SH-SY5Y (cell line): ENCODE data around the gene SELENOS.

Experiments used
- GATA2 ChIP-seq: IDR thresholded peaks from 2 replicates; pipeline ENCODE4 v1.6.1; 2011; ENCODE audit warnings: mild to moderate bottlenecking, low read depth, low read length
- GATA3 ChIP-seq: IDR thresholded peaks from 2 replicates; pipeline ENCODE4 v1.6.1; 2011; ENCODE audit warnings: low read depth, mild to moderate bottlenecking, low read length, moderate library complexity

GRCh38 chr15:101277038-101277822, at the start of gene SELENOS:
- TF ChIP-seq GATA2, result no peak
- TF ChIP-seq GATA3, result no peak
